Measurements from ENCODE around the gene JPH2.

- TF ChIP-seq CTCF (IDR thresholded peaks at IDR 0.05; ENCODE audit: low read length): no peak
- TF ChIP-seq EZH2phosphoT487 (IDR thresholded peaks at IDR 0.05; ENCODE audit: low read length): no peak
These were observed 111.6 kb downstream of the JPH2 start for GRCh38 chr20:44075191-44075949.
